BJ (cell line): ENCODE measurements around the gene SLC36A3. TPM values are rescaled to one million over a fixed set of nuclear protein-coding genes. Genes with fewer than 3 reads are reported as not detected.
A peak's percentile ranks its signal among the peaks of the same experiment; 100 is the strongest.
"Not testable (repeated sequence)": the region's sequence is repeated elsewhere in the genome, so short reads cannot be mapped to it uniquely, and the experiment has no call there.

Experiments used
- CTCF ChIA-PET: fragments of 350-600 bp; formaldehyde crosslinking; extraction: SDS; loops from one replicate; lab custom pipeline; 2021; ENCODE audit warnings: antibody characterized with exemption, inconsistent platforms; lab: Yijun Ruan, JAX
- POLR2A ChIA-PET: fragments of 300-600 bp; sonication (Branson Sonifier 250); formaldehyde crosslinking; extraction: SDS; loops from one replicate; lab custom pipeline; 2021; ENCODE audit warnings: antibody characterized with exemption; lab: Charles Lee
- DNase-seq: peaks from one replicate; pipeline ENCODE4 v3.0.0-alpha.2; 2011; ENCODE audit warnings: low read depth
- H3K27me3 ChIP-seq: 2 replicates; pipeline ENCODE4 v1.6.0; 2011; ENCODE audit warnings: low read length; ENCODE audit not compliant: control insufficient read depth, insufficient read depth
- H3K36me3 ChIP-seq: 2 replicates; pipeline ENCODE4 v1.5.1; 2011; ENCODE audit warnings: low read length; ENCODE audit not compliant: control insufficient read depth, insufficient read depth
- H3K4me3 ChIP-seq: 2 replicates; pipeline ENCODE4 v1.5.1; 2011; ENCODE audit warnings: low read depth, mild to moderate bottlenecking, control low read depth, low read length
- CTCF ChIP-seq: IDR thresholded peaks from 2 replicates; pipeline ENCODE4 v1.5.1; 2011; ENCODE audit warnings: low read depth, mild to moderate bottlenecking, control low read depth, inconsistent platforms, low read length, moderate library complexity; ENCODE audit not compliant: insufficient read depth
- polyA plus RNA-seq: library from polyadenylated mRNA; depleted of rRNA; stranded (reverse); fragments of >200 nt; gene quantifications from 2 replicates; pipeline ENCODE4 v1.2.3, GENCODE V29; 2011

SLC36A3 gene
- polyA plus RNA-seq, 1 experiment = not detected

- ChIA-PET POLR2A (no interaction called here), CTCF (no interaction called here)
- H3K36me3 ChIP-seq = no peaks in the 10 kb centered on the region
- TF ChIP-seq CTCF = no peak
- no peak for DNase-seq
- no peaks in the 10 kb centered on the region for H3K27me3 ChIP-seq
- H3K4me3 ChIP-seq = no peak overlapping the region
Measured at GRCh38 chr5:151255621-151256286, 47.8 kb downstream of the SLC36A3 start.

GRCh38 chr5:151254990-151255389 is 48.6 kb downstream of the SLC36A3 start:
- H3K4me3 ChIP-seq, H3K27me3 ChIP-seq, H3K36me3 ChIP-seq, DNase-seq, POLR2A ChIA-PET: not testable (repeated sequence)
- CTCF ChIA-PET = interaction anchor here (0.6 to 0.7 kb wide), 2 partner anchors 16 to 86 kb away, joined by 3 read pairs; no protein-coding TSS in a partner anchor

- DNase-seq = no peak
- TF ChIP-seq CTCF = no peak
- Histone ChIP-seq H3K36me3 (no peaks in the 10 kb centered on the region), H3K4me3 (no peak overlapping the region), H3K27me3 (no peaks in the 10 kb centered on the region)
- POLR2A ChIA-PET = no interaction called here
- CTCF ChIA-PET = interaction anchor here (0.6 to 0.7 kb wide), 2 partner anchors 15 to 85 kb away, joined by 3 read pairs; no protein-coding TSS in a partner anchor
Measured at GRCh38 chr5:151254556-151254955, 49.0 kb downstream of the SLC36A3 start.

- Histone ChIP-seq H3K4me3 (peak overlapping the region; percentile 77), H3K27me3 (no peaks in the 10 kb centered on the region), H3K36me3 (no peaks in the 10 kb centered on the region)
- no peak for TF ChIP-seq CTCF
- no peak for DNase-seq
- CTCF ChIA-PET = interaction anchor here (2.6 kb wide), 1 partner anchor 14 kb away, joined by 19 read pairs; no protein-coding TSS in a partner anchor
- POLR2A ChIA-PET = no interaction called here
Measured at GRCh38 chr5:151253605-151253950, 50.0 kb downstream of the SLC36A3 start.

GRCh38 chr5:151252762-151253604 is 50.6 kb downstream of the SLC36A3 start, which contains the start of gene GM2A:
GM2A (plus strand) TSS chr5:151253185; CDS start chr5:151253217, 32 bp downstream.
- no peaks in the 10 kb centered on the region for H3K36me3 ChIP-seq
- ChIA-PET CTCF (interaction anchor here (0.6 to 2.6 kb wide), 5 partner anchors 10 to 680 kb away, joined by 3 to 19 read pairs (median 3); no protein-coding TSS in a partner anchor), POLR2A (interaction anchor here (0.7 to 1.1 kb wide), 3 partner anchors 12 to 190 kb away, joined by 3 to 14 read pairs (median 10); partner anchors contain the start of gene CCDC69)
- no peaks in the 10 kb centered on the region for H3K27me3 ChIP-seq
- TF ChIP-seq CTCF = no peak
- H3K4me3 ChIP-seq = peak within 1 kb of the TSS; percentile 77
- peak; percentile 97 for DNase-seq
